Breast epithelium (tissue), 4 donors: ENCODE results near the gene D2HGDH. TPM values are rescaled to one million over a fixed set of nuclear protein-coding genes. Genes with fewer than 3 reads are reported as not detected.
"Not testable (repeated sequence)": the region's sequence is repeated elsewhere in the genome, so short reads cannot be mapped to it uniquely, and the experiment has no call there.

Experiments
- DNase-seq, 2 donors: peaks; one replicate each; pipeline ENCODE4 v3.0.0-alpha.2; 2019; ENCODE audit warnings: low spot score in 2 of 2
- H3K27ac ChIP-seq, 2 donors: fragments of 200-600 bp; sonication (generic) in 1 of 2; one replicate each; pipeline ENCODE4 v1.5.1; 2016 to 2019; ENCODE audit warnings: mild to moderate bottlenecking in 1 of 2
- H3K27me3 ChIP-seq, 2 donors: fragments of 200-600 bp; sonication (generic) in 1 of 2; one replicate each; pipeline versions ENCODE4 v1.5.1 to v1.6.0; 2017 to 2019; ENCODE audit warnings: control low read depth in 1 of 2, mild to moderate bottlenecking in 1 of 2
- H3K36me3 ChIP-seq: fragments of 200-600 bp; one replicate; pipeline ENCODE4 v1.5.1; 2019
- H3K4me1 ChIP-seq, 2 donors: fragments of 200-600 bp; sonication (generic); one replicate each; pipeline ENCODE4 v1.5.1; 2016 to 2019; ENCODE audit warnings: control low read depth in 1 of 2
- H3K4me3 ChIP-seq, 3 donors: fragments of 200-600 bp; sonication (generic); 1 replicate in 2 of 3; 2 replicates in 1 of 3; pipeline ENCODE4 v1.5.1; 2016 to 2019; ENCODE audit warnings: mild to moderate bottlenecking in 3 of 3, moderate library complexity in 2 of 3
- H3K9me3 ChIP-seq, 2 donors: fragments of 200-600 bp; sonication (generic) in 1 of 2; one replicate each; pipeline ENCODE4 v1.5.1; 2016 to 2019; ENCODE audit warnings: control low read depth in 1 of 2
- CTCF ChIP-seq, 3 donors: fragments of 450-650 bp; IDR thresholded peaks; one replicate each; pipeline ENCODE4 v1.5.1; 2016 to 2017; ENCODE audit warnings: antibody characterized with exemption in 3 of 3, mild to moderate bottlenecking in 3 of 3, moderate library complexity in 3 of 3
- POLR2A ChIP-seq: fragments of 450-650 bp; IDR thresholded peaks from one replicate; pipeline ENCODE4 v1.6.1; 2016; ENCODE audit warnings: antibody characterized with exemption, mild to moderate bottlenecking, moderate library complexity
- POLR2AphosphoS5 ChIP-seq, 3 donors: sonication (generic); formaldehyde crosslinking; IDR thresholded peaks; one replicate each; pipeline ENCODE4 v1.6.1; 2017; ENCODE audit warnings: antibody characterized with exemption in 3 of 3
- intact Hi-C: fragments of 100-400 bp; cut with DNase I; formaldehyde crosslinking; loops from one replicate; pipeline ENCODE4 v1.15.1; 2023; ENCODE audit warnings: low total_unique reads
- total RNA-seq, 3 donors: library from RNA; depleted of rRNA; stranded (reverse); fragments of >200 nt; gene quantifications; one replicate each; pipeline ENCODE4 v1.1.0, GENCODE V29; 2016

The D2HGDH gene
- total RNA-seq, 3 donors from 2014 or later: 16.3 to 29.2 (median 22.2) TPM

DNA sequence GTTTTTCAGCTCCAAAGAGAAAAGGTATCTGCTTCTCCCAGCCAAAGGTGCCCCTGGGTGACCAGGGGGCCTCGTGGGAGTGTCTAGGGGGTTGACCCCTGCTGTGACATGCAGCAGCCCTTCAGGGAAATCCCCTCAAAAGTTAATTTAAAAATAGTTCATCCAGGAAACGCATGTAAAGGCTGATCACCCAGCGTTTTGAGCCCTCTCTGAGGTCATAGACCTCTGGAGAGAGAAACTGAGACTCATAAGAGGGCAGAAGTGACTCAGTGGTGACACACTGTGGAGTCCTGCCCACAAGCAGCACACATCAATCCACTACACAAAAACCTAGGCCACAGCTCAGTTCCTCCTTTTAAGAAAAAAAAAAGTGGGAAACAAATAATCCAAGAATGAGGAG lies 54.1 kb downstream of the D2HGDH start:
- H3K27me3 ChIP-seq: no peaks in the 10 kb centered on the region
- intact Hi-C loops: no loop called here
- no peak overlapping the region for H3K27ac ChIP-seq
- peak in 1 of 2 donors; percentile 8 for DNase-seq
- no peaks in the 10 kb centered on the region for H3K4me1 ChIP-seq
- H3K9me3 ChIP-seq: no peaks in the 10 kb centered on the region
- no peaks in the 10 kb centered on the region for H3K36me3 ChIP-seq
- H3K4me3 ChIP-seq: no peak overlapping the region
- TF ChIP-seq CTCF (IDR thresholded peaks at IDR 0.05) (no peak), POLR2A (no peak), POLR2AphosphoS5 (IDR thresholded peaks at IDR 0.05) (no peak)

- H3K27me3 ChIP-seq, H3K4me3 ChIP-seq, H3K4me1 ChIP-seq, H3K27ac ChIP-seq, H3K9me3 ChIP-seq, H3K36me3 ChIP-seq, intact Hi-C loops, DNase-seq: not testable (repeated sequence)
Observed at GRCh38 chr2:241791385-241791784, 57.0 kb downstream of the D2HGDH start.

DNA sequence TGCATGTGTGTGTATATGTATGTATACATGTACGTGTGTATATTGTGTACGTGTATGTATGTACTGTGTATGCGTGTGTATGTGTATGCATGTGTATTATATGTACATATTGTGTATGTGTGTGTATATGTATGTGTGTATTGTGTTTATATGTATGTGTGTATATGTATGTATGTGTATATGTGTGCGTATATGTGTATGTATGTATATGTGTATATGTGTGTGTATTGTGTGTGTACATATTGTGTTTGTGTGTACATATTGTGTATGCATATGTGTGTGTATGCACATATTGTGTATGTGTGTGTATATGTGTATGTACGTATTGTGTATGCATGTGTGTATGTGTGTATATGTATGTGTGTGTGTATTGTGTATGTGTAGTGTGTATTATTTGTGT lies 59.0 kb downstream of the D2HGDH start:
- intact Hi-C loops: no loop called here
- DNase-seq: no peak
- no peak overlapping the region for H3K27ac ChIP-seq
- H3K36me3 ChIP-seq: no peaks in the 10 kb centered on the region
- H3K4me1 ChIP-seq: no peaks in the 10 kb centered on the region
- no peak overlapping the region for H3K4me3 ChIP-seq
- H3K9me3 ChIP-seq: no peaks in the 10 kb centered on the region
- TF ChIP-seq POLR2AphosphoS5 (IDR thresholded peaks at IDR 0.05): no peak
- TF ChIP-seq POLR2A: no peak
- no peak for TF ChIP-seq CTCF (IDR thresholded peaks at IDR 0.05)
- no peaks in the 10 kb centered on the region for H3K27me3 ChIP-seq

DNA sequence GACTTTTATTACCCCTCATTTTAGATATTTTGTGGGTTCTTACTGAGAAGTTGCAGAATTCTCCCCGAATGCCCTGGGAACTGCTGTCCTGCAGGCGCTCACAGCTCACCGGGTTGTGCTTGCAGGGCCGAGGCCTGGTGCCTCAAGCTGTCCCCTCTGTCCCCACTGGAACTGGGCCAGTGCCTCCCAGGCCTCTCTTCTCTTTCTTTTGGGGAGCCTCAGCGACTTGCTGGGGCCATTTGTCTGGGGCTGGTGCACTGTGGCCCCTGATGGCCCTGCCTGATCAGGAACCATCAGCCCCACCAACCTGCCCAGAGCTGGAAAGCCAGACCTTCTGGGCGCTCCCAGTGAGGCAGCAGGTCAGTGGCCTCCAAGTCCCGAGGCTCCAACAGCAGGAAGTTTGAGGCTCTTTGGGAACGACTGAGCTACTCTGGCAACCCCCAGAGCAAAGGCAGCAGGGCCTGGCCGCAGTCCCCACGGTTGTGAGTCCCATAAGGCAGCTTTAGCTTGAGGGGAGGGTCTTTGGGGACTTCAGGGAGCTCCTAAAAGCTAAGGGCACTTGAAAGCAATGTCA lies 59.9 kb downstream of the D2HGDH start:
- Histone ChIP-seq H3K27ac (no peak overlapping the region), H3K36me3 (no peaks in the 10 kb centered on the region), H3K9me3 (no peaks in the 10 kb centered on the region), H3K4me3 (no peak overlapping the region), H3K27me3 (no peaks in the 10 kb centered on the region), H3K4me1 (no peaks in the 10 kb centered on the region)
- TF ChIP-seq CTCF (IDR thresholded peaks at IDR 0.05): no peak
- TF ChIP-seq POLR2A: no peak
- TF ChIP-seq POLR2AphosphoS5 (IDR thresholded peaks at IDR 0.05): no peak
- DNase-seq: peak in 1 of 2 donors; percentile 4
- intact Hi-C loops: no loop called here

GRCh38 chr2:241795021-241795999 lies 60.9 kb downstream of the D2HGDH start:
- intact Hi-C loops: no loop called here
- no peak for TF ChIP-seq POLR2A
- DNase-seq: no peak
- H3K36me3 ChIP-seq: no peaks in the 10 kb centered on the region
- no peak overlapping the region for H3K4me3 ChIP-seq
- no peaks in the 10 kb centered on the region for H3K27me3 ChIP-seq
- no peak overlapping the region for H3K27ac ChIP-seq
- H3K9me3 ChIP-seq: no peaks in the 10 kb centered on the region
- no peaks in the 10 kb centered on the region for H3K4me1 ChIP-seq

DNA sequence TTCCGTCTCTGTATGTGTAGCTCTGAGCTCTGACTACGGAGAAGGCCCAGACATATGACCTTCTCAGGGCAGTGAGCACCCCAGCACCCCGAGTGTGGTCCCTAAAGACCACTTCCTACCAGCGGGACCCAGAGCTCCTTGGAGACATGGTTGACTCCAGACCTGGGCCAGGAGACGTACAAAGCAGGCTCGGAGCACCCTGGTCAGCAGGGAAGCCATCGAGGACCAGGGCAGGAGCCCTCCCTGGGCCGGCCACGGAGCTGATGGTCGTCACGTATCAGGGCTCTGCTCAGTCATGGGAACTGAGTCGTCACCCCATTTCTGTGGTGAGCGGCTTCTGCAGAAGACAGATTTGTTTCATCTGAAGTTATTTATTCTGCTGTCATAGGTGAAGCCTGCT lies 61.8 kb downstream of the D2HGDH start:
- Histone ChIP-seq H3K27me3 (no peaks in the 10 kb centered on the region), H3K4me3 (no peak overlapping the region), H3K9me3 (no peaks in the 10 kb centered on the region), H3K4me1 (no peaks in the 10 kb centered on the region), H3K36me3 (no peaks in the 10 kb centered on the region), H3K27ac (no peak overlapping the region)
- intact Hi-C loops: no loop called here
- TF ChIP-seq POLR2AphosphoS5 (IDR thresholded peaks at IDR 0.05) (no peak), CTCF (IDR thresholded peaks at IDR 0.05) (no peak), POLR2A (no peak)
- DNase-seq: no peak
